Measurements from ENCODE around the gene OTOF. TPM values are rescaled to one million over a fixed set of nuclear protein-coding genes. Genes with fewer than 3 reads are reported as not detected.

Gene OTOF
- total RNA-seq, 6 experiments from 2014 or later, result 0.05 TPM; not detected in 5

- Mint-ChIP-seq H3K27ac (no peak overlapping the region), H3K27me3 (ENCODE audit: insufficient read depth) (peaks cover 15% of the 10 kb centered on the region), H3K9me3 (no peaks in the 10 kb centered on the region), H3K36me3 (ENCODE audit: low read depth) (no peaks in the 10 kb centered on the region), H3K4me3 (no peak overlapping the region), H3K4me1 (ENCODE audit: low read depth) (peaks cover 14% of the 10 kb centered on the region)
- no peak for DNase-seq
- TF ChIP-seq CTCF (IDR thresholded peaks at IDR 0.05), result no peak
Observed at GRCh38 chr2:26442301-26442700, 35.6 kb downstream of the OTOF start.

GRCh38 chr2:26438926-26439325 lies 39.0 kb downstream of the OTOF start:
- peaks cover 14% of the 10 kb centered on the region for H3K4me1 Mint-ChIP-seq (ENCODE audit: low read depth)
- TF ChIP-seq CTCF (IDR thresholded peaks at IDR 0.05), result no peak
- H3K4me3 Mint-ChIP-seq, result no peak overlapping the region

GRCh38 chr2:26438526-26438925 lies 39.4 kb downstream of the OTOF start:
- Mint-ChIP-seq H3K36me3 (ENCODE audit: low read depth) (no peaks in the 10 kb centered on the region), H3K4me3 (no peak overlapping the region), H3K9me3 (no peaks in the 10 kb centered on the region), H3K27me3 (ENCODE audit: insufficient read depth) (peaks cover 13% of the 10 kb centered on the region), H3K4me1 (ENCODE audit: low read depth) (peaks cover 14% of the 10 kb centered on the region), H3K27ac (peak overlapping the region; percentile 76)
- TF ChIP-seq CTCF (IDR thresholded peaks at IDR 0.05), result no peak
- DNase-seq, result peak; percentile 5

More at GRCh38 chr2:26438926-26439325, 39.0 kb downstream of the OTOF start:
- no peak for DNase-seq
- Mint-ChIP-seq H3K36me3 (ENCODE audit: low read depth) (no peaks in the 10 kb centered on the region), H3K9me3 (no peaks in the 10 kb centered on the region), H3K27me3 (ENCODE audit: insufficient read depth) (peaks cover 13% of the 10 kb centered on the region), H3K27ac (peak overlapping the region; percentile 76)

DNA sequence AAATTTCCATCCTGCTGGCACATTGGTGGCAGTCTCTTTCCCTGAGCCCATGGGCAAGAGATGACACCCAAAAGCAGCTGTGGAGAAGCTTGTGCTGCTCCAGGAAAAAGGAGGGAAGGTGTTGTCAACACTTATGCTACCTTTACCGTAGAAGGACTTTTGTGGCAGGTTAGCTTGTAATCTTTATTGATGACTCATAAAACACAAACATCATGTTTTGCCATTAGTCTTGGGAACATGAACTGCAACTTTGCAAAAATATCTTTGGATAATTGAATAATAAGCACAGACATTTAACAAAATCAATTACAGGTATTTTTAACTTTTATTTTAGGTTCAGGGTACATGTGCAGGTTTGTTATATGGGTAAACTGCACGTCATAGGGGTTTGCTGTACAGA lies 42.8 kb downstream of the OTOF start:
- Mint-ChIP-seq H3K27me3 (ENCODE audit: insufficient read depth) (peaks cover 21% of the 10 kb centered on the region), H3K4me3 (no peak overlapping the region), H3K4me1 (ENCODE audit: low read depth) (peaks cover 14% of the 10 kb centered on the region), H3K9me3 (no peaks in the 10 kb centered on the region), H3K27ac (no peak overlapping the region), H3K36me3 (ENCODE audit: low read depth) (no peaks in the 10 kb centered on the region)
- DNase-seq, result no peak
- TF ChIP-seq CTCF (IDR thresholded peaks at IDR 0.05), result no peak

- no peak for DNase-seq
- no peak for TF ChIP-seq CTCF (IDR thresholded peaks at IDR 0.05)
- H3K4me3 Mint-ChIP-seq, result no peak overlapping the region
- H3K4me1 Mint-ChIP-seq (ENCODE audit: low read depth), result no peaks in the 10 kb centered on the region
- no peak overlapping the region for H3K27ac Mint-ChIP-seq
- H3K36me3 Mint-ChIP-seq (ENCODE audit: low read depth), result no peaks in the 10 kb centered on the region
- peaks cover 25% of the 10 kb centered on the region for H3K27me3 Mint-ChIP-seq (ENCODE audit: insufficient read depth)
- no peaks in the 10 kb centered on the region for H3K9me3 Mint-ChIP-seq
Observed at GRCh38 chr2:26432859-26433258, 45.1 kb downstream of the OTOF start.

DNA sequence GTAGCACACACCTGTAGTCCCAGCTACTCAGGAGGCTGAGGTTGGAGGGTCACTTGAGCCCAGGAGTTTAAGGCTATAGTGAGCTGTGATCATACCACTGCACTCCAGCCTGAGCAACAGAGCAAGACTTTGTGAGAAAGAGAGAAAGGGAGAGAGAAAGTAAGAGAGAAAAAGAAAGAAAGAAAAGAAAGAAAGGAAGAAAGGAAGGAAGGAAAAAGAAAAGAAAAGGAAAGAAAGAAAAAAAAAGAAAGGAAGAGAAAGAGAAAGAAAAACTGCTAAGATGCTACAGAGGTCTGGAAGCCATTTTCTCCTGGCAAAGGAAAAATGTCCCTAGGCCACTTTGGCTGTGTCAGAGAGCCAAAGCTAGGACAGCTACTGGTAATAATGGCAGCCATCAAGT lies 45.6 kb downstream of the OTOF start:
- H3K27me3 Mint-ChIP-seq (ENCODE audit: insufficient read depth), result peaks cover 25% of the 10 kb centered on the region

More for the DNA sequence above, 45.6 kb downstream of the OTOF start:
- Mint-ChIP-seq H3K9me3 (no peaks in the 10 kb centered on the region), H3K4me1 (ENCODE audit: low read depth) (no peaks in the 10 kb centered on the region), H3K36me3 (ENCODE audit: low read depth) (no peaks in the 10 kb centered on the region), H3K4me3 (no peak overlapping the region), H3K27ac (no peak overlapping the region)
- DNase-seq, result no peak
- TF ChIP-seq CTCF (IDR thresholded peaks at IDR 0.05), result no peak
